ENCODE measurements around the gene MPO.

GRCh38 chr17:58229881-58230280 is 50.9 kb downstream of the MPO start:
- TF ChIP-seq CTCF (IDR thresholded peaks at IDR 0.05) (no peak), POLR2A (IDR thresholded peaks at IDR 0.05) (no peak)
